ENCODE measurements around the gene NEGR1. TPM values are rescaled to one million over a fixed set of nuclear protein-coding genes. Genes with fewer than 3 reads are reported as not detected.

NEGR1 gene
- total RNA-seq, 4 donors from 2014 or later, result 4.1 to 12.4 (median 10.2) TPM

GRCh38 chr1:72011721-72012120 is 270.6 kb downstream of the NEGR1 start:
- Histone ChIP-seq H3K4me1 (no peaks in the 10 kb centered on the region), H3K27me3 (no peaks in the 10 kb centered on the region), H3K27ac (no peak overlapping the region), H3K4me3 (replicated peaks in 1 of 3) (no peak overlapping the region), H3K9me3 (no peaks in the 10 kb centered on the region), H3K36me3 (no peaks in the 10 kb centered on the region)
- intact Hi-C loops (cut with DNase I), result no loop called here
- DNase-seq, result no peak
- 88 to 89% methylated on average over 6 of the region's 6 CpGs for WGBS, 2 donors
- TF ChIP-seq POLR2A (IDR thresholded peaks at IDR 0.05), result no peak
- TF ChIP-seq CTCF (IDR thresholded peaks at IDR 0.05), result no peak

DNA sequence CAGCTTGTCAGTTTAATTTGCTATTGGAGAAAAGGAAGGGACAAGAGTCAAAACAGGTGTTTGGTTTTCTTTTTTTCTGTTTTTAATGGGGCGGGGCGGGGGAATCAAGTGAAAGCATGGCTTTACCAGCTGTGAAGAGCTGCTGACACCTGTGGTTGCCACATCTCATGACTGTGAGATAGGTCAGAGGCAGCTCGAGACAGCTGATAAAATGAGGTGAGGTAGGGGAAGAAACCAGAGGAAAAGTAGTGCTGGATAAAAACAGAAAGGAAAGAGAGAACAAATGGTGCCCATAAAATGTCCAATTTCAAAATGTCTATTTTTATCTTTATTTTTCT is 272.3 kb downstream of the NEGR1 start:
- WGBS, 2 donors, result 72 to 76% methylated on average over 3 of the region's 3 CpGs
- H3K27me3 ChIP-seq, result no peaks in the 10 kb centered on the region
- TF ChIP-seq POLR2A (IDR thresholded peaks at IDR 0.05), result no peak
- TF ChIP-seq CTCF (IDR thresholded peaks at IDR 0.05), result no peak
- H3K36me3 ChIP-seq, result no peaks in the 10 kb centered on the region
- no peaks in the 10 kb centered on the region for H3K4me1 ChIP-seq
- DNase-seq, result no peak
- no peak overlapping the region for H3K27ac ChIP-seq
- intact Hi-C loops (cut with DNase I), result no loop called here
- no peaks in the 10 kb centered on the region for H3K9me3 ChIP-seq
- H3K4me3 ChIP-seq (replicated peaks in 1 of 3), result no peak overlapping the region

- Histone ChIP-seq H3K27me3 (no peaks in the 10 kb centered on the region), H3K27ac (no peak overlapping the region), H3K4me1 (no peaks in the 10 kb centered on the region), H3K4me3 (replicated peaks in 1 of 3) (no peak overlapping the region), H3K9me3 (no peaks in the 10 kb centered on the region), H3K36me3 (no peaks in the 10 kb centered on the region)
- TF ChIP-seq CTCF (IDR thresholded peaks at IDR 0.05) (no peak), POLR2A (IDR thresholded peaks at IDR 0.05) (no peak)
- WGBS, 2 donors, result 83 to 84% methylated on average over 6 of the region's 6 CpGs
- intact Hi-C loops (cut with DNase I), result no loop called here
- DNase-seq, result no peak
Observed at GRCh38 chr1:72009173-72010093, 272.9 kb downstream of the NEGR1 start.

- no peak overlapping the region for H3K27ac ChIP-seq
- H3K4me1 ChIP-seq, result peaks cover 5 to 7% of the 10 kb centered on the region in 2 donors
- no peaks in the 10 kb centered on the region for H3K9me3 ChIP-seq
- intact Hi-C loops (cut with DNase I), result no loop called here
- no peak for DNase-seq
- H3K36me3 ChIP-seq, result no peaks in the 10 kb centered on the region
- no peaks in the 10 kb centered on the region for H3K27me3 ChIP-seq
- 58 to 74% methylated on average over 2 of the region's 2 CpGs for WGBS, 2 donors
- TF ChIP-seq CTCF (IDR thresholded peaks at IDR 0.05) (no peak), POLR2A (IDR thresholded peaks at IDR 0.05) (no peak)
- no peak overlapping the region for H3K4me3 ChIP-seq (replicated peaks in 1 of 3)
Observed at GRCh38 chr1:72007312-72007711, 275.0 kb downstream of the NEGR1 start.

- H3K27me3 ChIP-seq, result no peaks in the 10 kb centered on the region
- intact Hi-C loops (cut with DNase I), result no loop called here
- H3K4me3 ChIP-seq (replicated peaks in 1 of 3), result no peak overlapping the region
- TF ChIP-seq CTCF (IDR thresholded peaks at IDR 0.05) (no peak), POLR2A (IDR thresholded peaks at IDR 0.05) (no peak)
- no peak for DNase-seq
- H3K27ac ChIP-seq, result no peak overlapping the region
- no peaks in the 10 kb centered on the region for H3K36me3 ChIP-seq
- 67 to 80% methylated on average over 1 of the region's 1 CpG for WGBS, 2 donors
- H3K9me3 ChIP-seq, result no peaks in the 10 kb centered on the region
- H3K4me1 ChIP-seq, result peaks cover 5 to 7% of the 10 kb centered on the region in 2 donors
Observed at GRCh38 chr1:72006092-72006491, 276.2 kb downstream of the NEGR1 start.

Measured in thyroid gland (tissue), 4 donors.